ENCODE data around the gene NDFIP2.

GRCh38 chr13:79532576-79532975, 51.6 kb downstream of the NDFIP2 start:
- TF ChIP-seq CTCF (IDR thresholded peaks at IDR 0.05 in 2 of 3, conservative IDR thresholded peaks at IDR 0.05 in 1 of 3; ENCODE audit: borderline replicate concordance in 1 of 3, insufficient read depth in 1 of 3, low read depth in 2 of 3, low read length in 2 of 3) (no peak), ATF3 (IDR thresholded peaks at IDR 0.05) (no peak), CEBPB (IDR thresholded peaks at IDR 0.05; ENCODE audit: low read depth) (no peak), RAD21 (IDR thresholded peaks at IDR 0.05; ENCODE audit: low read depth) (no peak), POLR2A (IDR thresholded peaks at IDR 0.05; ENCODE audit: borderline replicate concordance, extremely low read depth, insufficient read depth, insufficient read length) (no peak), SRF (IDR thresholded peaks at IDR 0.05; ENCODE audit: low read depth) (no peak), POLR2AphosphoS5 (IDR thresholded peaks at IDR 0.05; ENCODE audit: low read depth, low read length) (no peak)

All from HCT116 (cell line).